Kidney epithelial cell (primary cell): Measurements from ENCODE around the gene KEL. TPM values are rescaled to one million over a fixed set of nuclear protein-coding genes. Genes with fewer than 3 reads are reported as not detected.

ENCODE experiments used
- DNase-seq: peaks from one replicate; pipeline ENCODE4 v3.0.0-alpha.2; 2010; ENCODE audit warnings: low read depth
- H3K27me3 ChIP-seq: 2 replicates; pipeline ENCODE4 v1.6.0; 2011; ENCODE audit warnings: low read length; ENCODE audit not compliant: control insufficient read depth, insufficient read depth
- H3K36me3 ChIP-seq: 2 replicates; pipeline ENCODE4 v1.5.1; 2011; ENCODE audit warnings: low read length; ENCODE audit not compliant: control insufficient read depth, insufficient read depth
- H3K4me3 ChIP-seq: 2 replicates; pipeline ENCODE4 v1.5.1; 2011; ENCODE audit warnings: low read depth, mild to moderate bottlenecking, control low read depth, low read length
- CTCF ChIP-seq: IDR thresholded peaks from 2 replicates; pipeline ENCODE4 v1.5.1; 2011; ENCODE audit warnings: mild to moderate bottlenecking, moderate library complexity, low read length, control low read depth, inconsistent platforms; ENCODE audit not compliant: insufficient read depth, poor library complexity, severe bottlenecking
- total RNA-seq: library from RNA; depleted of rRNA; stranded (reverse); fragments of >200 nt; gene quantifications from 2 replicates; pipeline ENCODE4 v1.2.3, GENCODE V29; 2015

The KEL gene
- total RNA-seq, 1 donor from 2014 or later, result not detected

- no peak for TF ChIP-seq CTCF
- no peaks in the 10 kb centered on the region for H3K27me3 ChIP-seq
- no peak for DNase-seq
- no peaks in the 10 kb centered on the region for H3K36me3 ChIP-seq
- H3K4me3 ChIP-seq, result no peak overlapping the region
Observed at GRCh38 chr7:142918901-142919300, 43.3 kb downstream of the KEL start.

- no peak for DNase-seq
- no peak for TF ChIP-seq CTCF
- Histone ChIP-seq H3K36me3 (no peaks in the 10 kb centered on the region), H3K4me3 (no peak overlapping the region), H3K27me3 (no peaks in the 10 kb centered on the region)
Observed at GRCh38 chr7:142917447-142917846, 44.7 kb downstream of the KEL start.

- DNase-seq, result no peak
- no peaks in the 10 kb centered on the region for H3K27me3 ChIP-seq
- TF ChIP-seq CTCF, result no peak
Observed at GRCh38 chr7:142916508-142916907, 45.7 kb downstream of the KEL start.

GRCh38 chr7:142915315-142915714 is 46.8 kb downstream of the KEL start:
- Histone ChIP-seq H3K27me3 (no peaks in the 10 kb centered on the region), H3K4me3 (no peak overlapping the region), H3K36me3 (no peaks in the 10 kb centered on the region)
- no peak for DNase-seq
- no peak for TF ChIP-seq CTCF

More at GRCh38 chr7:142916508-142916907, 45.7 kb downstream of the KEL start:
- no peak overlapping the region for H3K4me3 ChIP-seq
- no peaks in the 10 kb centered on the region for H3K36me3 ChIP-seq

GRCh38 chr7:142914121-142914520 is 48.0 kb downstream of the KEL start:
- Histone ChIP-seq H3K36me3 (no peaks in the 10 kb centered on the region), H3K4me3 (no peak overlapping the region), H3K27me3 (no peaks in the 10 kb centered on the region)
- no peak for TF ChIP-seq CTCF
- DNase-seq, result no peak

GRCh38 chr7:142913566-142913965 is 48.6 kb downstream of the KEL start:
- no peak for TF ChIP-seq CTCF
- no peak for DNase-seq
- Histone ChIP-seq H3K27me3 (no peaks in the 10 kb centered on the region), H3K36me3 (no peaks in the 10 kb centered on the region), H3K4me3 (no peak overlapping the region)
